ENCODE data around the gene FAM3C. TPM values are rescaled to one million over a fixed set of nuclear protein-coding genes. Genes with fewer than 3 reads are reported as not detected.

Gene FAM3C
- total and polyA plus RNA-seq, 2 of the 4 experiments (the other 2 are of a cell fraction): 11.5 to 45.8 TPM

DNA sequence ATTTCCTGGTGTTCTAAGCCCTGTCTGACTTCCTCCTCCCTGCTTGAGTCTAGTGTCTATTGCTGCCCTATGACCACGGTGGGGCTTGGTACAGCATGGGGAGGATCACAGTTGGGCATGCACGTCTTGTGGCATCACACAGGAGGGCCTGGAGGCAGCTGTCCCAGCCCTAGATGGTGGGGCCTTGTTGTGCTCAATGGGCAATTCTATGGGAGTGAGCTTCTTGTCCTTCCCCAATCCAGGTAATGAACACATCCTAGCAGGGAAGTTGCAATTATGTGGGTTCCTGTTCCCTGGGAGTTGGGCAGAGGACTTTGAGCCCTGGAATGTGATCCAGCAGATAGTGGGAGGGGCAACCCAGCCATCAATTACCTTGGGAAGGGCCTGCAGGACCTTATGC is 10.8 kb upstream of the FAM3C start:
- Histone ChIP-seq H2BK120ac (ENCODE audit: low read depth, low read length) (no peak overlapping the region), H2AK9ac (replicated peaks; ENCODE audit: low read depth, low read length, poor library complexity) (no peak overlapping the region), H3K36me3 (ENCODE audit: control insufficient read depth, insufficient read depth, low read length) (no peaks in the 10 kb centered on the region), H3K9me1 (ENCODE audit: insufficient read depth, low read length) (no peaks in the 10 kb centered on the region), H3K79me1 (ENCODE audit: low read depth in 1 of 2, low read length in 2 of 2) (no peaks in the 10 kb centered on the region), H4K8ac (ENCODE audit: low read depth in 2 of 2, low read length in 2 of 2) (no peak overlapping the region), H3K9ac (ENCODE audit: low read depth, low read length) (no peak overlapping the region), H3K14ac (replicated peaks; ENCODE audit: low read depth, low read length) (no peak overlapping the region), H4K5ac (ENCODE audit: low read depth, low read length) (no peak overlapping the region), H3K4me3 (ENCODE audit: insufficient read depth, low read depth, low read length) (no peak overlapping the region), H3K27me3 (ENCODE audit: control insufficient read depth, insufficient read depth, low read length) (peaks cover 10% of the 10 kb centered on the region), H2BK5ac (ENCODE audit: low read depth, low read length, poor library complexity, severe bottlenecking) (no peak overlapping the region), H4K20me1 (ENCODE audit: insufficient read depth, low read length) (no peaks in the 10 kb centered on the region), H2AFZ (replicated peaks; ENCODE audit: low read length, poor library complexity) (no peak overlapping the region), H2BK15ac (ENCODE audit: low read depth, low read length) (no peak overlapping the region), H3K23ac (ENCODE audit: low read depth, low read length) (no peak overlapping the region), H2BK20ac (ENCODE audit: low read depth, low read length) (no peak overlapping the region), H3K56ac (ENCODE audit: extremely low read depth, insufficient read depth, low read length) (no peak overlapping the region), H3K18ac (ENCODE audit: low read depth, low read length) (no peak overlapping the region), H3K4ac (ENCODE audit: low read depth, low read length) (no peak overlapping the region), H3K4me2 (ENCODE audit: low read depth, low read length) (no peak overlapping the region), H3K27ac (ENCODE audit: insufficient read depth, low read length) (no peak overlapping the region), H4K91ac (ENCODE audit: insufficient read depth, low read depth, low read length) (no peak overlapping the region), H3K9me3 (ENCODE audit: control insufficient read depth, insufficient read depth, low read length) (no peaks in the 10 kb centered on the region), H2AK5ac (ENCODE audit: low read depth, low read length) (no peak overlapping the region), H3K4me1 (ENCODE audit: control insufficient read depth, insufficient read depth, low read length) (no peaks in the 10 kb centered on the region)
- dilution Hi-C loops (cut with HindIII; ENCODE audit: low sequenced_read_pairs, unreplicated experiment): no loop called here
- no TSS peak for BruUV-seq (replicated peaks)
- in situ Hi-C loops (cut with MboI; ENCODE audit: low sequenced_read_pairs): no loop called here
- TF ChIP-seq FOS (IDR thresholded peaks at IDR 0.05; ENCODE audit: low read depth, low read length): no peak
- TF ChIP-seq CHD1 (IDR thresholded peaks at IDR 0.05; ENCODE audit: low read depth, low read length): no peak
- no peak for TF ChIP-seq RFX5 (IDR thresholded peaks at IDR 0.05; ENCODE audit: low read depth, low read length)
- no peak for TF ChIP-seq RAD21 (IDR thresholded peaks at IDR 0.05; ENCODE audit: low read length)
- TF ChIP-seq MAZ (IDR thresholded peaks at IDR 0.05; ENCODE audit: borderline replicate concordance, low read depth, low read length): no peak
- TF ChIP-seq MAFK (IDR thresholded peaks at IDR 0.05; ENCODE audit: low read depth, low read length): no peak
- TF ChIP-seq ELK1 (IDR thresholded peaks at IDR 0.05; ENCODE audit: borderline replicate concordance, low read depth, low read length): no peak
- no peak for TF ChIP-seq NFE2L2 (IDR thresholded peaks at IDR 0.05; ENCODE audit: low read depth, low read length)
- no peak for TF ChIP-seq BHLHE40 (IDR thresholded peaks at IDR 0.05; ENCODE audit: low read depth, low read length)
- no peak for TF ChIP-seq RCOR1 (IDR thresholded peaks at IDR 0.05; ENCODE audit: insufficient replicate concordance, low read length)
- TF ChIP-seq SMC3 (IDR thresholded peaks at IDR 0.05; ENCODE audit: low read depth, low read length): no peak
- TF ChIP-seq CEBPB (IDR thresholded peaks at IDR 0.05; ENCODE audit: low read depth, low read length): no peak
- TF ChIP-seq CTCF (conservative IDR thresholded peaks at IDR 0.05; ENCODE audit: low read depth, low read length): no peak
- TF ChIP-seq POLR2A (IDR thresholded peaks at IDR 0.05; ENCODE audit: low read depth, low read length): no peak
- TF ChIP-seq, protein P1, sequence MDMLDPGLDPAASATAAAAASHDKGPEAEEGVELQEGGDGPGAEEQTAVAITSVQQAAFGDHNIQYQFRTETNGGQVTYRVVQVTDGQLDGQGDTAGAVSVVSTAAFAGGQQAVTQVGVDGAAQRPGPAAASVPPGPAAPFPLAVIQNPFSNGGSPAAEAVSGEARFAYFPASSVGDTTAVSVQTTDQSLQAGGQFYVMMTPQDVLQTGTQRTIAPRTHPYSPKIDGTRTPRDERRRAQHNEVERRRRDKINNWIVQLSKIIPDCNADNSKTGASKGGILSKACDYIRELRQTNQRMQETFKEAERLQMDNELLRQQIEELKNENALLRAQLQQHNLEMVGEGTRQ (IDR thresholded peaks at IDR 0.05; ENCODE audit: low read depth, low read length): no peak
- no peak for ATAC-seq (ENCODE audit: low read depth)
- no peak for DNase-seq
- intact Hi-C loops (cut with micrococcal nuclease): no loop called here
- ChIA-PET CTCF (interaction anchor here (2.0 kb wide), 1 partner anchor 10 kb away, joined by 6 read pairs; no protein-coding TSS in a partner anchor), POLR2A (ENCODE audit: unreplicated experiment) (no interaction called here)
- WGBS, 2 experiments (ENCODE audit: extremely low coverage in 2 of 2, insufficient read length in 1 of 2): no CpG with 5 or more reads among the region's 2 CpGs

Data from IMR-90 (cell line).